Panc1 (cell line): ENCODE data around the gene CD276.

ENCODE experiments used
- TCF7L2 ChIP-seq: IDR thresholded peaks from 2 replicates; pipeline ENCODE4 v1.6.1; 2011; ENCODE audit warnings: mild to moderate bottlenecking, low read depth, low read length, inconsistent platforms
- TF ChIP-seq, protein P1 (sequence below): fragments of 450-650 bp; IDR thresholded peaks from 2 replicates; pipeline ENCODE4 v1.5.1; 2017; ENCODE audit warnings: mild to moderate bottlenecking

DNA sequence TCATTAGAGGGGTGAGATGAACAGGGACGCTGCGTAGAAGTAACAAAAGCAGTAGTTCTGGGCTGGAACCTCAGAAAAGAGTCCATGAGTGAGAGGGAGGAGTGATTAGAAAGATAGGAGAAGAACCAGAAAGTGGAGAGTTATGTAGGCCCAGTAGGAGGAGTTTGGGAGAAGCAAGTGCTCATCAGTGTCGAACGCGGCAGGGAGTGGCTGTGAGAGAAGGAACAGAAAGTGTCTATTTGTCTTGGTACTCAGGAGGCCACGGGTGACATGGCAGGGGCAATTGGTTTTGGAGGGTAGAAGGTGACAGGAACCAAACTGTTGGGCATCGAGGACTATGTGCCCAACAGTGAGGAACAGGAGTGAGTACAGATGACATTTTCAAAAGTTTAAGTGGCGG, 70.3 kb downstream of the CD276 start:
- TF ChIP-seq, protein P1, sequence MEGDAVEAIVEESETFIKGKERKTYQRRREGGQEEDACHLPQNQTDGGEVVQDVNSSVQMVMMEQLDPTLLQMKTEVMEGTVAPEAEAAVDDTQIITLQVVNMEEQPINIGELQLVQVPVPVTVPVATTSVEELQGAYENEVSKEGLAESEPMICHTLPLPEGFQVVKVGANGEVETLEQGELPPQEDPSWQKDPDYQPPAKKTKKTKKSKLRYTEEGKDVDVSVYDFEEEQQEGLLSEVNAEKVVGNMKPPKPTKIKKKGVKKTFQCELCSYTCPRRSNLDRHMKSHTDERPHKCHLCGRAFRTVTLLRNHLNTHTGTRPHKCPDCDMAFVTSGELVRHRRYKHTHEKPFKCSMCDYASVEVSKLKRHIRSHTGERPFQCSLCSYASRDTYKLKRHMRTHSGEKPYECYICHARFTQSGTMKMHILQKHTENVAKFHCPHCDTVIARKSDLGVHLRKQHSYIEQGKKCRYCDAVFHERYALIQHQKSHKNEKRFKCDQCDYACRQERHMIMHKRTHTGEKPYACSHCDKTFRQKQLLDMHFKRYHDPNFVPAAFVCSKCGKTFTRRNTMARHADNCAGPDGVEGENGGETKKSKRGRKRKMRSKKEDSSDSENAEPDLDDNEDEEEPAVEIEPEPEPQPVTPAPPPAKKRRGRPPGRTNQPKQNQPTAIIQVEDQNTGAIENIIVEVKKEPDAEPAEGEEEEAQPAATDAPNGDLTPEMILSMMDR, result no peak
- no peak for TF ChIP-seq TCF7L2
